ENCODE data around the gene OSTN. TPM values are rescaled to one million over a fixed set of nuclear protein-coding genes. Genes with fewer than 3 reads are reported as not detected.

Gene OSTN
- total and polyA plus RNA-seq, 8 donors = 0.04 to 0.06 TPM; not detected in 6

DNA sequence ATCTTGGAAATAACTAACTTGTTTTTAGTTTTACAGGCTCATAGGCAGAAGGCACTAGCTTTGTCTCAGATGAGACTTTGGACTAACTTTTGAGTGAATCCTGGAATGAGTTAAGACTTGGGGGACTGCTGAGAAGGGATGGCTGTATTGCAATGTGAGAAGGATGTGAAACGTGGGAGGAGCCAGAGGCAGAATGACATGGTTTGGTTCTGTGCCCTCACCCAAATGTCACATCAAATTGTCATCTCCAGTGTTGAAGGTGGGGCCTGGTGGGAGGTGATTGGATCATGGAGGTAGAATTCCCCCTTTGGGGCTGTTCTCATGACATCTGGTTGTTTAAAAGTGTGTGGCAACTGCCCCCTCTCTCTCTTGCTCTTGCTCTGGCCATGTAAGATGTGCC is 101.4 kb downstream of the OSTN start:
- Histone ChIP-seq H3K27me3 (no peaks in the 10 kb centered on the region), H3K27ac (no peak overlapping the region), H3K4me1 (no peaks in the 10 kb centered on the region), H3K9me3 (no peaks in the 10 kb centered on the region), H3K36me3 (no peaks in the 10 kb centered on the region), H3K4me3 (no peak overlapping the region)
- DNase-seq (no peak), ATAC-seq (no peak)
- intact Hi-C loops (cut with DNase I) = no loop called here
- TF ChIP-seq, protein P1, sequence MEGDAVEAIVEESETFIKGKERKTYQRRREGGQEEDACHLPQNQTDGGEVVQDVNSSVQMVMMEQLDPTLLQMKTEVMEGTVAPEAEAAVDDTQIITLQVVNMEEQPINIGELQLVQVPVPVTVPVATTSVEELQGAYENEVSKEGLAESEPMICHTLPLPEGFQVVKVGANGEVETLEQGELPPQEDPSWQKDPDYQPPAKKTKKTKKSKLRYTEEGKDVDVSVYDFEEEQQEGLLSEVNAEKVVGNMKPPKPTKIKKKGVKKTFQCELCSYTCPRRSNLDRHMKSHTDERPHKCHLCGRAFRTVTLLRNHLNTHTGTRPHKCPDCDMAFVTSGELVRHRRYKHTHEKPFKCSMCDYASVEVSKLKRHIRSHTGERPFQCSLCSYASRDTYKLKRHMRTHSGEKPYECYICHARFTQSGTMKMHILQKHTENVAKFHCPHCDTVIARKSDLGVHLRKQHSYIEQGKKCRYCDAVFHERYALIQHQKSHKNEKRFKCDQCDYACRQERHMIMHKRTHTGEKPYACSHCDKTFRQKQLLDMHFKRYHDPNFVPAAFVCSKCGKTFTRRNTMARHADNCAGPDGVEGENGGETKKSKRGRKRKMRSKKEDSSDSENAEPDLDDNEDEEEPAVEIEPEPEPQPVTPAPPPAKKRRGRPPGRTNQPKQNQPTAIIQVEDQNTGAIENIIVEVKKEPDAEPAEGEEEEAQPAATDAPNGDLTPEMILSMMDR (IDR thresholded peaks at IDR 0.05) = no peak

DNA sequence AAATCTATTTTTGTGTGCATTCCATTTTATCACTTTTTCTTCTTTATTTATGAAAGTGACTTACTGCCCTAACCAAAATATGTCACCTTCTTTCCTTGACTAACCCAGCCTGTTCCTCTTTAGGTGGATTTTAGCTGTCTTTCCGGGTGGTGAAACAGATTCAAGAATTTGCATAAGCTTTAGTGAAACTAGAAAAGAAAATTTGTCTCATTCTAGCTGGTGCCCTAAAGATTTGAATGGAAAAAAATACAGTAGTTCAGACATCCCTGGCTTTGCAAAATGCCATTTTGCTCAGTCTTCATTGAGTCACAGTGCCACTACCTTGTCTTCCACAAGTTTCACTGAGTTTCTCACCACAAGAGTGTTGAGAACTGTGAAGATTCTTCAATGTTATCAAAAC is 102.0 kb downstream of the OSTN start:
- intact Hi-C loops (cut with DNase I) = no loop called here
- H3K27me3 ChIP-seq = no peaks in the 10 kb centered on the region
- no peak overlapping the region for H3K27ac ChIP-seq
- H3K4me3 ChIP-seq = no peak overlapping the region
- no peaks in the 10 kb centered on the region for H3K36me3 ChIP-seq
- no peaks in the 10 kb centered on the region for H3K4me1 ChIP-seq
- no peak for DNase-seq
- H3K9me3 ChIP-seq = no peaks in the 10 kb centered on the region
- TF ChIP-seq, protein P1 (IDR thresholded peaks at IDR 0.05) = no peak
- no peak for ATAC-seq

DNA sequence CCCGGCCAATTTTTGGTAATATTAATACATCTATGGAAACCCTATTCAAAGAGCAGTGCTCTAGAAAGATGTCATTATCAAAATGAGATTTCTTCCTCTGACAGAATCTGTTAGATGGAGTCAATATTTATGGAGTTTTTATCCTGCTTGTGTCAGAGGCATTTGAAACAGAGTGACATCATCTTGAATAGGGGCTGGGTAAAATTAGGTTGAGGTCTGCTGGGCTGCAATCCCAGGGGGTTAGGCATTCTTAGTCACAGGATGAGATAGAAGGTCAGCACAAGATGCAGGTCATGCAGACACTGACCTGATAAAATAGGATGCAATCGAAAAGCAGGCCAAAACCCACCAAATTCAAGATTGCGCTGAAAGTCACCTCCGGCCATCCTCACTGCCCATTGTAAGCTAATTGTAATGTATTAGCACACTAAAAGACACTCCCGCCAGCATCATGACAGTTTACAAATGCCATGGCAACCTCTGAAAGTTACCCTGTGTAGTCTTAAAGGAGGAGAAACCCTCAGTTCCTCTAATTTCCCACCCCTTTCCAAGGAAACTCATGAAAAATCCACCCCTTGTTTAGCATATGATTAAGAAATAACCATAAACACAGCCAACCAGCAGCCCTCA is 102.9 kb downstream of the OSTN start:
- no peaks in the 10 kb centered on the region for H3K9me3 ChIP-seq
- intact Hi-C loops (cut with DNase I) = no loop called here

DNA sequence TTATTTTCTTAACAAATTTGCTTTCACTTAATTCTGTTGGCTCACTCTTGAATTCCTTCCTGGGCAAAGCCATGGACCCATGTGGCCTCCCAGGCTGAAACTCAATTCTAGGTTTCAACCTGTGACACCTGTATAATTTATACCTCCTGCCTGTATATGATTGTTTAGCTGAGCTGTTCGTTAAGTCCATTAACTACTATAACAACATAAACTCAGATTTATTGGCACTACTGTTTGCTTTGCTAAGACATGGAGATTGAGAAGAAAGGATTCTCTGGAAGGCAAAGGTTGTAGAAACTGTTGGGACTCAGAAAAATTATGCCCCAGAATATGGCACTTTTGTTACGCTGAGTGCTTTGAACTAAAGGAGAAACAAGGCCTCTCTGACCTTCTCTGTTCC is 103.4 kb downstream of the OSTN start:
- no peak for DNase-seq
- intact Hi-C loops (cut with DNase I) = no loop called here
- no peaks in the 10 kb centered on the region for H3K4me1 ChIP-seq
- no peak overlapping the region for H3K27ac ChIP-seq
- TF ChIP-seq, protein P1 (IDR thresholded peaks at IDR 0.05) = no peak
- H3K27me3 ChIP-seq = no peaks in the 10 kb centered on the region
- H3K4me3 ChIP-seq = no peak overlapping the region
- no peak for ATAC-seq
- no peaks in the 10 kb centered on the region for H3K9me3 ChIP-seq
- H3K36me3 ChIP-seq = no peaks in the 10 kb centered on the region

More for the DNA sequence above, 102.9 kb downstream of the OSTN start:
- Histone ChIP-seq H3K27me3 (no peaks in the 10 kb centered on the region), H3K36me3 (no peaks in the 10 kb centered on the region), H3K4me1 (no peaks in the 10 kb centered on the region), H3K27ac (no peak overlapping the region), H3K4me3 (no peak overlapping the region)
- DNase-seq = no peak
- no peak for ATAC-seq
- TF ChIP-seq, protein P1 (IDR thresholded peaks at IDR 0.05) = no peak

DNA sequence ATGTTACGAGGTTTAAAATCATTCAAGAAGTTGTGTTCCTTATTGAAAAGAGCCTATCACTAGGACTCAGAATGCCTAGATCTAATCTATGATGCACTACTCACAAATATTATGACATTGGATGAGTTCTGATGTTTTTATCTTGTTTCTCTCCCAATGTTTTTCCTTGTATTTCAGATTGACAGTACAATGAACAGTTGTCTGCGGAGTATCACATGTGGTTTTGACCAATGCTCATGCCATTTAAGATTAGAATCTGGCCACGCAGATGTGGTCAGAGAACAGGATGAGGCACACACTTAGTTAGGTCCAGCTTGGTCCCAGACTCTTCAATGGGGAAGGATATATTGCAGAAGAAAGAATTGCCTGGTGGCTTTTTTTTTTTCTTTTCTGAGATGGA is 104.6 kb downstream of the OSTN start:
- intact Hi-C loops (cut with DNase I) = no loop called here
- DNase-seq = no peak
- Histone ChIP-seq H3K27ac (no peak overlapping the region), H3K9me3 (no peaks in the 10 kb centered on the region), H3K4me1 (no peaks in the 10 kb centered on the region), H3K36me3 (no peaks in the 10 kb centered on the region), H3K27me3 (no peaks in the 10 kb centered on the region), H3K4me3 (no peak overlapping the region)
- no peak for ATAC-seq
- TF ChIP-seq, protein P1 (IDR thresholded peaks at IDR 0.05) = no peak

Measured in left lung (tissue), 10 donors.